B cell (primary cell): Measurements from ENCODE around the gene OAT. TPM values are rescaled to one million over a fixed set of nuclear protein-coding genes. Genes with fewer than 3 reads are reported as not detected.

Experiments
- ATAC-seq: fragments of 200-7000 bp; cut with Tn5 transposase; one replicate; pipeline ENCODE4 v1.10.0; 2021; ENCODE audit warnings: low read depth, mild to moderate bottlenecking, moderate number of reproducible peaks, moderate library complexity
- CTCF ChIA-PET: fragments of 350-600 bp; sonication (Branson Sonifier 250); formaldehyde crosslinking; loops from one replicate; lab custom pipeline; 2021; ENCODE audit warnings: antibody characterized with exemption, inconsistent platforms; lab: Charles Lee
- POLR2A ChIA-PET: fragments of 350-600 bp; sonication (Branson Sonifier 250); formaldehyde crosslinking; loops from one replicate; lab custom pipeline; 2021; ENCODE audit warnings: antibody characterized with exemption; lab: Charles Lee
- DNase-seq: peaks from one replicate; pipeline ENCODE4 v3.0.0; 2013
- H2AFZ ChIP-seq: 2 replicates; pipeline ENCODE4 v1.6.1; 2012; ENCODE audit warnings: mild to moderate bottlenecking, low read depth, low read length; ENCODE audit not compliant: insufficient read depth, poor library complexity, severe bottlenecking
- H3K27ac ChIP-seq, 2 donors: 1 replicate in 1 of 2; 2 replicates in 1 of 2; pipeline ENCODE4 v1.5.1; 2012 to 2013; ENCODE audit warnings: low read length in 2 of 2, mild to moderate bottlenecking in 2 of 2, moderate library complexity in 1 of 2
- H3K27me3 ChIP-seq, 4 experiments: fragments of 200-600 bp in 1 of 4; sonication (generic) in 1 of 4; replicated peaks in 1 of 4; 1 replicate in 2 of 4; 2 replicates in 2 of 4; pipeline versions ENCODE4 v1.6.1 to v1.7.0; 2013 to 2016; ENCODE audit warnings: low read length in 3 of 4, mild to moderate bottlenecking in 2 of 4, mixed read lengths in 1 of 4, moderate library complexity in 1 of 4; ENCODE audit not compliant: insufficient read depth in 4 of 4, control insufficient read depth in 3 of 4; ENCODE audit errors: control extremely low read depth in 1 of 4
- H3K36me3 ChIP-seq, 2 experiments: replicated peaks in 1 of 2; 1 replicate in 1 of 2; 2 replicates in 1 of 2; pipeline versions ENCODE4 v1.6.1 to v1.7.1; 2013; ENCODE audit warnings: low read length in 1 of 2; ENCODE audit not compliant: insufficient read depth in 2 of 2, control insufficient read depth in 1 of 2; ENCODE audit errors: control extremely low read depth in 1 of 2, extremely low read depth in 1 of 2
- H3K4me1 ChIP-seq, 2 donors: fragments of 200-600 bp in 1 of 2; sonication (generic) in 1 of 2; 1 replicate in 1 of 2; 2 replicates in 1 of 2; pipeline versions ENCODE4 v1.5.1 to v1.6.1; 2013 to 2017; ENCODE audit warnings: low read length in 2 of 2; ENCODE audit not compliant: control insufficient read depth in 2 of 2, insufficient read depth in 2 of 2
- H3K4me2 ChIP-seq: replicated peaks from 2 replicates; pipeline ENCODE3; 2012; ENCODE audit warnings: mild to moderate bottlenecking, low read depth, low read length; ENCODE audit not compliant: poor library complexity, severe bottlenecking
- H3K4me3 ChIP-seq, 5 experiments: fragments of 200-600 bp in 1 of 5; sonication (generic) in 1 of 5; 1 replicate in 3 of 5; 2 replicates in 2 of 5; pipeline versions ENCODE4 v1.5.1 to v1.7.0; 2011 to 2016; ENCODE audit warnings: low read length in 4 of 5, mild to moderate bottlenecking in 4 of 5, low read depth in 2 of 5, control low read depth in 1 of 5, moderate library complexity in 1 of 5; ENCODE audit not compliant: insufficient read depth in 1 of 5; ENCODE audit errors: control extremely low read depth in 1 of 5, extremely low read depth in 1 of 5
- H3K79me2 ChIP-seq: fragments of 200-600 bp; sonication (generic); one replicate; pipeline ENCODE4 v1.6.0; 2016; ENCODE audit warnings: low read length; ENCODE audit not compliant: control insufficient read depth, insufficient read depth
- H3K9ac ChIP-seq: fragments of 200-600 bp; sonication (generic); 2 replicates; pipeline ENCODE4 v1.6.1; 2017; ENCODE audit warnings: mild to moderate bottlenecking, low read length, moderate library complexity
- H3K9me3 ChIP-seq, 3 donors: one replicate each; pipeline versions ENCODE4 v1.6.1 to v1.7.1; 2013; ENCODE audit warnings: low read length in 2 of 3; ENCODE audit not compliant: control insufficient read depth in 2 of 3, insufficient read depth in 1 of 3; ENCODE audit errors: control extremely low read depth in 1 of 3
- H4K20me1 ChIP-seq: 2 replicates; pipeline ENCODE4 v1.6.0; 2012; ENCODE audit warnings: mild to moderate bottlenecking, low read length; ENCODE audit not compliant: insufficient read depth, control insufficient read depth, poor library complexity, severe bottlenecking
- H3K27ac Mint-ChIP-seq: one replicate; pipeline ENCODE4 v1.8.0; 2021; ENCODE audit warnings: mixed read lengths
- H3K27me3 Mint-ChIP-seq: one replicate; pipeline ENCODE4 v1.8.0; 2021; ENCODE audit warnings: mixed read lengths
- H3K4me1 Mint-ChIP-seq: one replicate; pipeline ENCODE4 v1.8.0; 2021; ENCODE audit warnings: mixed read lengths
- H3K4me3 Mint-ChIP-seq: one replicate; pipeline ENCODE4 v1.8.0; 2021; ENCODE audit warnings: mixed read lengths
- H3K9me3 Mint-ChIP-seq: one replicate; pipeline ENCODE4 v1.8.0; 2022; ENCODE audit warnings: mixed read lengths; ENCODE audit not compliant: insufficient read depth
- EZH2 ChIP-seq: IDR thresholded peaks from 2 replicates; pipeline ENCODE4 v1.6.1; 2012; ENCODE audit warnings: borderline replicate concordance, low read depth, mild to moderate bottlenecking, moderate library complexity, low read length; ENCODE audit not compliant: insufficient read depth, poor library complexity, severe bottlenecking
- WGBS: methylation state at CpG from one replicate; pipeline ENCODE4 v1.1.5; 2013; ENCODE audit warnings: missing lambda C conversion rate; ENCODE audit not compliant: insufficient coverage; 5-methylcytosine and 5-hydroxymethylcytosine counted together
- intact Hi-C: fragments of 100-400 bp; cut with micrococcal nuclease; formaldehyde crosslinking; loops from one replicate; pipeline ENCODE4 v1.10.0; 2022
- polyA plus RNA-seq: library from polyadenylated mRNA; depleted of rRNA; stranded (reverse); fragments of >200 nt; gene quantifications from 2 replicates; pipeline ENCODE4 v1.2.3, GENCODE V29; 2012
- total RNA-seq, 2 donors: library from RNA; stranded (reverse); fragments of 120-200 nt in 1 of 2; gene quantifications; 1 replicate in 1 of 2; 2 replicates in 1 of 2; pipeline versions ENCODE4 v1.2.3 to v1.2.4, GENCODE V29; 2013 to 2022
- TF ChIP-seq, protein P1 (sequence below): fragments of 200-600 bp; IDR thresholded peaks from one replicate; pipeline ENCODE4 v1.8.0; 2022; ENCODE audit warnings: antibody characterized with exemption, mild to moderate bottlenecking

Gene OAT
- total and polyA plus RNA-seq, 2 donors (not counting 1 experiment from before 2014, with no cell fraction given), result 13.9 to 20.1 TPM

DNA sequence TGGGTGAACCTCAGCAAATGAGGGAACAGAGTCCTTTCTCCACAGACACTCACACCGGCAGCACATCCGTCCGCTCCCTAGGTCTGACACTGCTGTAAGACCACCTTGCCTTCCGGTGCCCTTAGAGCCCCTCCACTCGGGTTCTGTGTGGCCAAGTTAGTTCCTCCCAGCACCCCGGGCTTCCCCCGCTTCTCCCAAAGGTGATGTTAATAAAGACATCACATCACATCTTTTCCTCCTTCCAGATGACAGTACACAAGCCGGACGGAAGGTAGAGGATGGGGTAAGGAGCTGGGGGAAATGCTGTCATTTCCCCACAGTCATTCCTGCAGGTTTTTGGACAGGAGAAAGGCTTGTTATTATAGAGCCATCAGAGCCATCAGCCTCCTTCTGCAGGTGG lies 42.3 kb downstream of the OAT start:
- Histone ChIP-seq H3K27me3 (peaks cover 0 to 21% (median 11%) of the 10 kb centered on the region in 4 experiments), H3K79me2 (no peaks in the 10 kb centered on the region), H3K9me3 (peaks cover 0 to 9% (median 4%) of the 10 kb centered on the region in 3 donors), H2AFZ (no peak overlapping the region), H3K27ac (no peak overlapping the region), H4K20me1 (no peaks in the 10 kb centered on the region), H3K4me3 (no peak overlapping the region), H3K4me2 (no peak overlapping the region), H3K9ac (no peak overlapping the region), H3K4me1 (peaks cover under 1 to 1% of the 10 kb centered on the region in 2 donors), H3K36me3 (no peaks in the 10 kb centered on the region)
- ATAC-seq (no peak), DNase-seq (no peak)
- Mint-ChIP-seq H3K4me1 (no peaks in the 10 kb centered on the region), H3K9me3 (no peaks in the 10 kb centered on the region), H3K4me3 (no peak overlapping the region), H3K27me3 (peaks cover 44% of the 10 kb centered on the region), H3K27ac (no peak overlapping the region)
- ChIA-PET CTCF (interaction anchor here (0.9 kb wide), 1 partner anchor 12 kb away, joined by 4 read pairs; no protein-coding TSS in a partner anchor), POLR2A (no interaction called here)
- TF ChIP-seq, protein P1, sequence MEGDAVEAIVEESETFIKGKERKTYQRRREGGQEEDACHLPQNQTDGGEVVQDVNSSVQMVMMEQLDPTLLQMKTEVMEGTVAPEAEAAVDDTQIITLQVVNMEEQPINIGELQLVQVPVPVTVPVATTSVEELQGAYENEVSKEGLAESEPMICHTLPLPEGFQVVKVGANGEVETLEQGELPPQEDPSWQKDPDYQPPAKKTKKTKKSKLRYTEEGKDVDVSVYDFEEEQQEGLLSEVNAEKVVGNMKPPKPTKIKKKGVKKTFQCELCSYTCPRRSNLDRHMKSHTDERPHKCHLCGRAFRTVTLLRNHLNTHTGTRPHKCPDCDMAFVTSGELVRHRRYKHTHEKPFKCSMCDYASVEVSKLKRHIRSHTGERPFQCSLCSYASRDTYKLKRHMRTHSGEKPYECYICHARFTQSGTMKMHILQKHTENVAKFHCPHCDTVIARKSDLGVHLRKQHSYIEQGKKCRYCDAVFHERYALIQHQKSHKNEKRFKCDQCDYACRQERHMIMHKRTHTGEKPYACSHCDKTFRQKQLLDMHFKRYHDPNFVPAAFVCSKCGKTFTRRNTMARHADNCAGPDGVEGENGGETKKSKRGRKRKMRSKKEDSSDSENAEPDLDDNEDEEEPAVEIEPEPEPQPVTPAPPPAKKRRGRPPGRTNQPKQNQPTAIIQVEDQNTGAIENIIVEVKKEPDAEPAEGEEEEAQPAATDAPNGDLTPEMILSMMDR, result no peak
- no peak for TF ChIP-seq EZH2
- intact Hi-C loops, result no loop called here
- WGBS, result 72% methylated on average over 5 of the region's 9 CpGs

- intact Hi-C loops, result no loop called here
- no peak for ATAC-seq
These were observed 43.0 kb downstream of the OAT start for GRCh38 chr10:124375691-124376090.

More at GRCh38 chr10:124375691-124376090, 43.0 kb downstream of the OAT start:
- no peak overlapping the region for H3K27ac ChIP-seq
- POLR2A ChIA-PET, result no interaction called here
- H3K4me1 ChIP-seq, result peaks cover 0 to 8% of the 10 kb centered on the region in 2 donors
- no peak overlapping the region for H2AFZ ChIP-seq
- peaks cover 0 to 14% (median 4%) of the 10 kb centered on the region in 3 donors for H3K9me3 ChIP-seq
- Mint-ChIP-seq H3K4me3 (no peak overlapping the region), H3K27ac (no peak overlapping the region), H3K27me3 (peaks cover 42% of the 10 kb centered on the region), H3K9me3 (no peaks in the 10 kb centered on the region), H3K4me1 (peaks cover 1% of the 10 kb centered on the region)
- H4K20me1 ChIP-seq, result no peaks in the 10 kb centered on the region
- no peak overlapping the region for H3K9ac ChIP-seq
- no peak overlapping the region for H3K4me3 ChIP-seq
- no peak overlapping the region for H3K4me2 ChIP-seq
- CTCF ChIA-PET, result interaction anchor here (1.0 kb wide), 1 partner anchor 13 kb away, joined by 3 read pairs; no protein-coding TSS in a partner anchor
- DNase-seq, result no peak
- 95% methylated on average over 5 of the region's 11 CpGs for WGBS
- peaks cover 0 to 16% (median 6%) of the 10 kb centered on the region in 4 experiments for H3K27me3 ChIP-seq
- TF ChIP-seq, protein P1, result no peak
- no peak for TF ChIP-seq EZH2
- H3K36me3 ChIP-seq, result no peaks in the 10 kb centered on the region
- no peaks in the 10 kb centered on the region for H3K79me2 ChIP-seq
